AG04450 (cell line): ENCODE measurements around the gene BCL10. TPM values are rescaled to one million over a fixed set of nuclear protein-coding genes. Genes with fewer than 3 reads are reported as not detected.
A peak's percentile ranks its signal among the peaks of the same experiment; 100 is the strongest.

ENCODE experiments used
- CTCF ChIA-PET: fragments of 300-600, 350-600 bp; formaldehyde crosslinking; extraction: SDS; loops from one replicate; lab custom pipeline; 2022; ENCODE audit warnings: antibody characterized with exemption, inconsistent platforms; lab: Charles Lee
- POLR2A ChIA-PET: fragments of 350-600 bp; formaldehyde crosslinking; extraction: SDS; loops from one replicate; lab custom pipeline; 2021; ENCODE audit warnings: antibody characterized with exemption, inconsistent platforms; lab: Yijun Ruan, JAX
- DNase-seq: peaks from one replicate; pipeline ENCODE4 v3.0.0-alpha.2; 2011; ENCODE audit warnings: low read depth, low spot score
- H3K27ac ChIP-seq: one replicate; pipeline ENCODE4 v1.5.1; 2012; ENCODE audit warnings: low read depth, low read length, control low read depth
- H3K27me3 ChIP-seq: one replicate; pipeline ENCODE4 v1.6.0; 2012; ENCODE audit warnings: low read length; ENCODE audit not compliant: control insufficient read depth, insufficient read depth
- H3K4me3 ChIP-seq: 2 replicates; pipeline ENCODE4 v1.5.1; 2011; ENCODE audit warnings: mild to moderate bottlenecking, low read depth, low read length, control low read depth
- H3K9me3 ChIP-seq: 2 replicates; pipeline ENCODE4 v1.5.1; 2012; ENCODE audit warnings: low read length; ENCODE audit not compliant: control insufficient read depth, insufficient read depth
- CTCF ChIP-seq: IDR thresholded peaks from 2 replicates; pipeline ENCODE4 v1.5.1; 2011; ENCODE audit warnings: low read depth, low read length, control low read depth, inconsistent platforms
- polyA plus RNA-seq: library from polyadenylated mRNA; depleted of rRNA; stranded (reverse); fragments of >200 nt; gene quantifications from 2 replicates; pipeline ENCODE4 v1.2.3, GENCODE V29; 2011

The BCL10 gene
- polyA plus RNA-seq, 1 experiment: 19.4 TPM

- DNase-seq: no peak
- Histone ChIP-seq H3K9me3 (no peaks in the 10 kb centered on the region; the same call in 1 of the 2 replicates), H3K4me3 (peak overlapping the region; percentile 73), H3K27me3 (no peaks in the 10 kb centered on the region), H3K27ac (peak overlapping the region; percentile 92)
- CTCF ChIA-PET: interaction anchor here (1.0 to 8.3 kb wide), 4 partner anchors 17 to 574 kb away, joined by 3 to 100 read pairs (median 4); partner anchors contain the start of gene C1orf52
- no peak for TF ChIP-seq CTCF
- POLR2A ChIA-PET: interaction anchor here (0.6 to 2.5 kb wide), 8 partner anchors 8 to 431 kb away, joined by 3 to 12 read pairs (median 5); partner anchors contain the start of gene ZNHIT6
Measured at GRCh38 chr1:85276978-85277639, 677 bp upstream of the BCL10 start.

GRCh38 chr1:85275701-85276214 is 674 bp downstream of the BCL10 start:
- Histone ChIP-seq H3K9me3 (no peaks in the 10 kb centered on the region; the same call in 1 of the 2 replicates), H3K4me3 (peak overlapping the region; percentile 98), H3K27ac (peak overlapping the region; percentile 92), H3K27me3 (no peaks in the 10 kb centered on the region)
- no peak for TF ChIP-seq CTCF
- POLR2A ChIA-PET: interaction anchor here (0.8 to 2.5 kb wide), 5 partner anchors 10 to 433 kb away, joined by 3 to 11 read pairs (median 5); partner anchors contain the start of gene ZNHIT6
- CTCF ChIA-PET: interaction anchor here (0.6 to 8.3 kb wide), 7 partner anchors 16 to 575 kb away, joined by 3 to 100 read pairs (median 3); partner anchors contain the start of gene C1orf52
- no peak for DNase-seq

- no peak for TF ChIP-seq CTCF
- Histone ChIP-seq H3K9me3 (no peaks in the 10 kb centered on the region; the same call in 1 of the 2 replicates), H3K4me3 (peak overlapping the region; percentile 98), H3K27me3 (no peaks in the 10 kb centered on the region), H3K27ac (no peak overlapping the region)
- CTCF ChIA-PET: interaction anchor here (0.6 to 8.3 kb wide), 6 partner anchors 15 to 418 kb away, joined by 3 to 100 read pairs (median 5); partner anchors contain the start of gene C1orf52
- DNase-seq: no peak
- POLR2A ChIA-PET: no interaction called here
Measured at GRCh38 chr1:85274969-85275453, 1.4 kb downstream of the BCL10 start.

GRCh38 chr1:85273397-85273796 is 3.0 kb downstream of the BCL10 start:
- no peaks in the 10 kb centered on the region; the same call in 1 of the 2 replicates for H3K9me3 ChIP-seq
- no peak overlapping the region; the same call in 1 of the 2 replicates for H3K4me3 ChIP-seq
- no peaks in the 10 kb centered on the region for H3K27me3 ChIP-seq
- CTCF ChIA-PET: interaction anchor here (1.6 to 8.3 kb wide), 3 partner anchors 13 to 229 kb away, joined by 4 to 100 read pairs (median 6); partner anchors contain the start of gene C1orf52
- no peak for TF ChIP-seq CTCF
- no peak for DNase-seq
- no peak overlapping the region for H3K27ac ChIP-seq
- POLR2A ChIA-PET: no interaction called here
